HG03025 (cell line): ENCODE data around the gene ZNF536.
"Not testable (repeated sequence)": the region's sequence is repeated elsewhere in the genome, so short reads cannot be mapped to it uniquely, and the experiment has no call there.

Experiments
- ATAC-seq: cut with Tn5 transposase; IDR thresholded peaks from one replicate; pipeline ENCODE4 v1.9.1; 2021; ENCODE audit warnings: mild to moderate bottlenecking, moderate library complexity; ENCODE audit not compliant: unreplicated experiment, low FRiP score

ZNF536 gene

DNA sequence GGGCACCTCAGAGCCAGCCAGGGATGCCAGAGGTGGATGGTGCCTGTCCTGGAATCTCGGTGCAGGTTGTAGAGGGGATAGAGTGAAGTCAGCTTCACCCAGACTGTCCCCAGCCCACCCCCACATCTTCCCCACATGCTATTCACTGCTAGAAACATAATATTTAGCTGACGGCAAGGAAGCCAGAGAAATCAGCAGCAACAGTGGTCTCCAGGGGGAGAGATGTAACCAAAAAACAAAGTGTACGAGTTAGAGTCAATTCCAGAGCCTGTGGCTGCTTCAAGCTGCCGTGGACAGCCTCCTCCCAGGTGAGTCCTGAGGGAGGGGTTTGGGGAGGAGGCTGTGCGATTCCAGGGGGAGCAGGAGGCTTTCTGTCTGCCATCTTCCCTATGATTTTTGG is 97.6 kb downstream of the ZNF536 start:
- ATAC-seq, result no peak

DNA sequence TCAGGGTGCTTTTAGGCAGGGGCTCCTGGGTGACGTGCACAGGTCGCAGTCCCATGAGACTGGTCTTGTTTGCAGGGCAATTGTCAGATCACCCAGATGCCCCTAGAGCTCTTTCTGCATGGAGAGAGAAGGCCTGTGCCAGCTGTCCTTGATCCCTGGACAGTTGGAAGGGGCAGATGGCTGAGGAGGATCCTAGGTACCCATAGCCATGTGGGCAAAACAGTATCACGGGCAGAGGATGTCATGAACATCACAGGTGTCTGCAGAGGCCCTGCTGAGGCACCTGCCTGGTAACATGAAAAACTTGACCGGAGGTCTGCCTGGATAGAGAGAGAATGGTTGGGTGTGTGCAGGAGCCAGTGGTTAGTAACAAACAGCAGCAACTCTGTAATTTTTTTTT is 99.3 kb downstream of the ZNF536 start:
- no peak for ATAC-seq

DNA sequence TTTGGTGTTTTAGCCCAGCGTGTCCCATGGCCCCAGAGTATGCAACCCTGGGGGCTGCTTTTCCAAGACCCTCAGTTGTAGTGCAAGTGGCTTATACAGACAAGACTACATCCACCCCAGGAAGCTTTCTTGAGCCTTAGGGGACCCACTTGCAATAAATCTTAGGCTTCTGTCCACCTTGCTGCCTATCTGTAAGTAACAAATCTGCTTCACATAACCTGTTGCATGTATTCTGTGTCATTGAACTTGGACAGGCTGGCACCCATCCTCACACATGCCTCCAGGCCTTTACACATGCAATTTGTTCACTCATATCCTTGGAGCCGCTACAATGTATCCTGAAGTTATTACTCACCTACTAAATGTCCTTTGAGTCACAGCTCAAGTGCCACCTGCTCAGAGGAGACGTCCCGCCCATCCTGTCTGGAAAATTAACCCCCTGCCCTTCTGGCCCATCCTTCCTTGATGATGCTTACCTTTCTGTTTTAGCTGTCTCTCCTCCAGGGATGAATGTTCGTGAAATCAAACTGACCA is 101.2 kb downstream of the ZNF536 start:
- ATAC-seq, result no peak

DNA sequence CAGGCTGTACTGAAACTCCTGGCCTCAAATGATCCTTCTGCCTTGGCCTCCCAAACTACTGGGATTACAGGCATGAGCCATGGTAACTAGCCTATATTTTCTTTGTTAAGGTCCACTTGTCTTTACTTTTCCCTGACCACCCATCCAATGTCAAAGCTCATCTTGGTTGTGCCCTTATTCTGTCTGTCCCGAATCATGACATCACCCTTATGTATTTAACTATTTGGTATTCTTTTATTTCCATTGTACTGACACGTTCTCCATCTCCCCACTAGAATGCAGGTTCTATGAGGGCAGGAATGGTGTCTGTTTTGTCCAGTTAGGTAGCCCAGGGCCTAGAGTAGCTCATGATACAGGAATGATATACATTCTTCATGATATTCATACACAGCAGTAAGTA is 104.8 kb downstream of the ZNF536 start:
- ATAC-seq, result no peak

DNA sequence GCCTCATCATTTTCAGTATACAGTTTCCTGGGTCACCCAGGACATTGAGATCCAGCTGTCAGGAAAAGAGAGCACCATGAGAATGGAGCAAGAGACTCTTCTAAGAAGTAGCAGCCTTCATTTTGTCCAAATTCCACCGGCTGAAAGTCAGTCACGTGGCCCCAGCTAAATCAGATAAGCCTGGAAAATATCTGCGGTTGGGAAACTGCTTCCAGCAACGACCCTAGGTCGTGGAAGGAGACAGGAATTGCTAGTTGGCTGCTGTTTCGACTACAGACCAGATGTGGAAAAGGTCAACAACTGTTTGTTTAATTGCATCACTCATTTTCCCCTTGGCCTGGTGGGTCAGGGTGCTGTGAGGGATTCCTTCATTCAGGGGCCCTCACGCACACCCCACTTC is 107.0 kb downstream of the ZNF536 start:
- no peak for ATAC-seq

DNA sequence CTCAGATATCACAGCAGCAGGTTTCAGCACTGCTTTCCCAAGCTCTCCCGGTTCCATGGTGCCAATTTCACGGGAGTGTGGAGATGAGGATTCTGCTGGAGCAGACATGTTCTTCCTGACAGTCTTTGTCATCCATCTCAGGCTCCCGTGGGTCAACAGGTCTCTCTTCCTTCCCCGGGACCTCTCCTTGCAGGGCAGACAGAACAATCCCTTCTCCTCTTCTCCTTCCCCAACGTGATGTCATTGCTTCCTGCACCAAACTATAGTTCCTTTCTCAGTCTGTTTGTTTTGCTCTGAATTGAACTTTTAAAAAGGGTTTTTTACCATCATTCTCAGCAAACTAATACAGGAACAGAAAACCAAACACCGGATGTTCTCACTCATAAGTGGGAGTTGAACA is 107.9 kb downstream of the ZNF536 start:
- ATAC-seq, result no peak

DNA sequence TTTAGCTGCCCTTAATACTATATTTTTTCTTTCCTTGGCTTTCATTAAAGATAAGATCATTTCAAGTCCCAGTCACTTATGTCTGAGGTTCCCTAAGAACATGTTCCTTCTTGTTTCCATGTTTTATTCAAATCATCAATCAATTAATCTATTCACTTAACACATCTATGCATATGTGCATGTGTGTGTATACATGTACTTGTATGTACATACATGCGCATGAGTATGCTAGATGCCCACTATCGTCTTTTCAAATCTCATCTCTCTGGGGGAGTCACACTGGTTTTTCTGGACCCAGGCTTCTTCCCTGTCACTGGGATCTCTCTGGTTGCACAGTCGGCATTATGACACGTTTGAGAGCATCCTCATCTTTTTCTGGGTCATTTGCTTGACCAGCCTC is 108.9 kb downstream of the ZNF536 start:
- ATAC-seq, result no peak

DNA sequence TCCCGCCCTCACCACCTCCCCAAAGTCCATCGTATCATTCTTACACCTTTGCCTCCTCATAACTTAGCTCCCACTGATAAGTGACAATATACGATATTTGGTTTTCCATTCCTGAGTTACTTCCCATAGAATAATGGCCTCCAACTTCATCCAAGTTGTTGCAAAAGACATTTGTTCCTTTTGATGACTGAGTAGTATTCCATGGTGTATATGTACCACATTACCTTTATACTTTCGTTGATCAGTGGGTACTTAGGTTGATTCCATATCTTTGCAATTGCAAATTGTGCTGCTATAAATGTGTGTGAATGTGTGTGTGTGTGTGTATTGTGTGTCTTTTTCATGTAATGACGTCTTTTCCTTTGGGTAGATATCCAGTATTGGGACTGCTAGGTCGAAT is 109.6 kb downstream of the ZNF536 start:
- no peak for ATAC-seq

DNA sequence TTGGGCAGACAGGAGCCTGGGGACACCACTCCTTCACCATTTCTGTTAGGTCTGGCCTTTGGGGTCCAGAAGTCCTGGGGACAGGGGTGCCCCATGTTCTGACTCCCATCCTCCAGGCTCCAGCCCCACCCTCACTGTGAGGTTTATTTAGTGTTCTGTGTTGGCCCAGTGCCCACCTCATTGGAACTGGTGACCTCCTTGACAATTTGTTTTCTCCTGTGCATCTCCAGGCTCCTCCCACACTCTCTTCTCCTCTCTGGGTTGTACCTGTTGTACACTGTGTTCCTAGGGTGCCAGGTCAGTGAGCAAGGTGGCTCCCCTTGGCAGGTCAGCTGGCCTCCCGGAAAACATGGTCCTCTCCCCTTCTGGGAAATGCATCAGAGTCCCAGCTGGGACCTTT is 110.8 kb downstream of the ZNF536 start:
- ATAC-seq, result no peak

DNA sequence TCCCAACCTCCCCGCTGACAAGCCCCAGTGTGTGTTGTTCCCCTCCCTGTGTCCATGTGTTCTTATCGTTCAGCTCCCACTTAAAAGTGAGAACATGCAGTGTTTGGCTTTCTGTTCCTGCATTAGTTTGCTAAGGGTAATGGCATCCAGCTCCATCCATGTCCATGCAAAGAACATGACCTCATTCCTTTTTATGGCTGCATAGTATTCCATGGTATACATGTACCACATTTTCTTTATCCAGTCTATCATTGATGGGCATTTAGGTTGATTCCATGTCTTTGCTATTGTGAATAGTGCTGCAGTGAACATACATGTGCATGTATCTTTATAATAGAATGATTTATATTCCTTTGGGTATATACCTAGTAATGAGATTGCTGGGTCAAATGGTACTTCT is 114.1 kb downstream of the ZNF536 start:
- ATAC-seq, result not testable (repeated sequence)

DNA sequence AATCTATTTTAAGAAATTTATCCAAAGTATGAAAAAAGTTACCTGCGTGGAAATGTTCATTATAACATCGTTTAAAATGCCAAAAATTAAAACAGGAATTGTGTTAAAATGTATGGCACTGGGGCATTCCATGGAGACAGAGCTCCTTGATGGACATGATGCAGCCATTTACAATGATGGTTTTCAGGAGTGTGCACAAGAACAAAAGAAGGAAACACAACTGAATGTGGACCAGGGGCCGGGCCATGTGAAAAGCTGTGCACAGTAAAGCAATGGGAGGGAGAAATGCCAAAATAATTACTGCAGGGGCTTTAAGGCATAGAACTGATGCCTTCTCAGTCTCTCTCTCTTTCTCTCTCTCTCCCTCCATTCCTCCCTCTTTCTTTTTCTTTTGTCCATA is 115.0 kb downstream of the ZNF536 start:
- no peak for ATAC-seq

DNA sequence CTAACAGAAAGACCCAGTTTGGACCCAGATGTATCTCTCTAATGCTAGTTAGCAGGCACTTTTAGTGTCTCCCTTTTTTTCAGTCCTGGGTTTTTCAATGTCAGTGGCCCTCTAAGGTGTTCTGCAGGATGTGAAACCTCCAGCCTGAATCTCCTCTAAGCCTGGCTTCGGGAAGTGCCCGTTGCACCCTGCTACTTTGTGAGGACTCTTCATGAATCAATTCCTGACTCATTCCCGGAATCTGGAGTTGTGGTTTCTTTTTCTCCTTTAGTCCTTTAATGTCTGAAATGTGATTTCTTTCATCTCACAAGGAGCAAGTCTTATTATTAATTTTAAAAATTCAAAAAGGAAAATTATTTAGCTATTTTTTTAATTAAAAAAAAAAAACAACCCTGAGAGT is 116.0 kb downstream of the ZNF536 start:
- no peak for ATAC-seq

DNA sequence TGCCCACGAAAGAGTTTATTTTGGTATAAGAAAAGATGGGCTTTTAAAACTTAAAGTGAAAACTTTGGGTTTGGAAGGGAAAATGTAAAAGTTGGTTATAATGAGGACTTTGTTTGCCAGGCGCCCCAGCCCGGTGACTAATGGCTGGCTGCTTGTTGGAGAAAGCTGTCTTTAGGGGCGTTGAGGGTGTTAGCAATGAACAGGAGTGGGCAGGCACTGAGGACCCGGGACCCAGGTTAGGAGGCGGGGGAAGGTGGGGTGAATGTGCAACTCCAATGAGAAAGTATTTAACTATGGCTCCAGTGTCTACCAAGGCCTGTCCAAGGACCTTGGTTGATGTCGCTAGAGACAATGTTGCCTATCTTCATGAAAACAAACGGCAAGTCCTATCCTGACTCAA is 118.6 kb downstream of the ZNF536 start:
- no peak for ATAC-seq

DNA sequence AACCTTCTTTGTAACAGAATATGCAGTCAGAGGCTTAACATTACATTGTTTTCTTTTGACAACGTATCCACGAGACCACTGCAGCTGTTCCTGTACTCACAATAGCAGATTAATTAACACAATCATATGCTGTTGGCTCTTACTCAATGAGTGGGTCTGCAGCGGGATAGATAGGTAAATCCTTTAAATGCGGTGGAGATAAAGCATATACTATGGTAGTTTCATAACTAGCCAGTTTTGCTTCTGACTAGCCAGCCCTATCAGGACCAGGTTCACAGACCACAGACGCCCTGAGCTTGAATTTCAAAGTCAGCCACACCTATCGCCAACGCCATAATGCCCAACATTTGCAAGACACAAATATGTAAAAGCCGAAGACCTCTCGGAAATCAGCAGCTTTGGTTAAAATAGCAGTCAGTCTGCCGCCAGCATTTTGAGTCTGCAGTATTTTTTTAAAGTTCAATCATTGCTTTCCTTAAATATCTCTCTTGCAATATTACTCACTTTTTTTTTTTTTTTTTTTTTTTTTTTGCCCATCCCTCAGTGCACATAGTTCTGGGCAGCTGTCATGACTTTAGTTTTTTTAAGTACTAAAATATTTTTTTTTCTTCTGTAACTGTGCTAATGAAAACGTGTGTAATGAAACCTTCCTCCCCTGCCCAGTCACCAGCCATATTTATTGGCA is 120.5 kb downstream of the ZNF536 start:
- ATAC-seq, result no peak

DNA sequence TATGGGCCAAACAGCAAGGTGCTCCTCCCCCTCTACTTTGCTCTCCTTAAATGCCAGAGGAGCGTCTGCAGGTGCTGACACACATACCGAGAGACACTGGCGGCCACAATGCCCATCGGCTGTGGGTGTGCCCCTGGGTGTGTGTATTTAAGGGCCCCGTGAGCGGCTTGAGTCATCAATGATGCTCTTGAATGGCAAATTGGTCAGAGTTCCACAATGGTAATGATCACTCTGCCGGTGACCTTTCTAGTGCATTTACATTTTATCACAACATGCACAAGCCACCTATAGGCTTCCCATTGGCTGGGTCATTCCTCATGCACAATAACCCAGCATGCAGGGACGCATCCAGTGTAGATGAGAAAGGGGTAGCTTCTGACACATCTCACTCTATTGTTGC is 124.8 kb downstream of the ZNF536 start:
- no peak for ATAC-seq

DNA sequence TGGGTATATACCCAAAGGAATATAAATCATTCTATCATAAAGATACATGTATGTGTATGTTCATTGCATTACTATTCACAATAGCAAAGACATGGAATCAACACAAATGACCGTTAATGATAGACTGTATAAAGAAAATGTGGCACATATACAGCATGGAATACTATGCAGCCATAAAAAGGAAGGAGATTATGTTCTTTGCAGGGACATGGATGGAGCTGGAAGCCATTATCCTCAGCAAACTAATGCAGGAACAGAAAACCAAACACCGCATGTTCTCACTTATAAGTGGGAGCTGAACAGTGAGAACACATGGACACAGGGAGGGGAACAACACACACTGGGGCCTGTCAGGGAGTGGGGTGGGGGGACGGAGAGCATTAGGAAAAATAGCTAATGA is 125.9 kb downstream of the ZNF536 start:
- not testable (repeated sequence) for ATAC-seq

DNA sequence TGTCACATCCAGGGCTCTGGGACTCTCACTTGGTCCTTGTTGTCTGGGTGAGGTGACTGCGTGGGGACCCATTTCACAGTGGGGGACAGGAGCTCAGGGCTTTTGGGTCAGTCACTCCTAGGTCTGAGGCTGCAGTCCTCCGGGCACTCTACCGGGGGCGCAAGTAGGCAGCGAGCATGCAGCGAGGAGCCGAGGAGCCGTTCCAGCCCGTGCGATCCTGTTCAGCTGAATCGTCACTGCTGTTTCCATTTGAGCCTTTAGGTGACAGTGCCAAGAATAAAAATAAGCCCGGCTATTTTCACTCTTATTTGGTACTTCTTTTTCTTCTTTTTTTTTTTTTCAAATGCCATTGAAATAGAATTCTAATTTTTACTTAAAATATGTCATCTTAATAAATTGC is 126.5 kb downstream of the ZNF536 start:
- ATAC-seq, result no peak

DNA sequence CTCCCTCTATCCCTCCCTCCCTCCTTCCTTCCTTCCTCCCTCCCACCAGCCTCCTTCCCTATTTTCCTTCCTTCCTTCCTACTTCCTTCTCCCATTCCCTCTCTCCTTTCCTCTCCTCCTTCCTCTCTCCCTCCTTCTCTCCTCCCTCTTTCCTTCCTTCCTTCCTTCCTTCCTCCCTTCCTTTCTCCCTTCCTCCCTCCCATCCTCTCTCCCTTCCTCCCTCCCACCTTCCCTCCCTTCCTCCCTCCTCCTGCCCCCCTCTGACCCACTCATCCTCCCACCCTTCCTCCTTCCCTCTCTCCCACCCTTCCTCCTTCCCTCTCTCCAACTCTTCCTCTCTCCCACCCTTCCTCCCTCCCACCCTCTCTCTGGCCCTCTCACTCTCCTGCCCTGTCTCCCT is 132.1 kb downstream of the ZNF536 start:
- no peak for ATAC-seq

DNA sequence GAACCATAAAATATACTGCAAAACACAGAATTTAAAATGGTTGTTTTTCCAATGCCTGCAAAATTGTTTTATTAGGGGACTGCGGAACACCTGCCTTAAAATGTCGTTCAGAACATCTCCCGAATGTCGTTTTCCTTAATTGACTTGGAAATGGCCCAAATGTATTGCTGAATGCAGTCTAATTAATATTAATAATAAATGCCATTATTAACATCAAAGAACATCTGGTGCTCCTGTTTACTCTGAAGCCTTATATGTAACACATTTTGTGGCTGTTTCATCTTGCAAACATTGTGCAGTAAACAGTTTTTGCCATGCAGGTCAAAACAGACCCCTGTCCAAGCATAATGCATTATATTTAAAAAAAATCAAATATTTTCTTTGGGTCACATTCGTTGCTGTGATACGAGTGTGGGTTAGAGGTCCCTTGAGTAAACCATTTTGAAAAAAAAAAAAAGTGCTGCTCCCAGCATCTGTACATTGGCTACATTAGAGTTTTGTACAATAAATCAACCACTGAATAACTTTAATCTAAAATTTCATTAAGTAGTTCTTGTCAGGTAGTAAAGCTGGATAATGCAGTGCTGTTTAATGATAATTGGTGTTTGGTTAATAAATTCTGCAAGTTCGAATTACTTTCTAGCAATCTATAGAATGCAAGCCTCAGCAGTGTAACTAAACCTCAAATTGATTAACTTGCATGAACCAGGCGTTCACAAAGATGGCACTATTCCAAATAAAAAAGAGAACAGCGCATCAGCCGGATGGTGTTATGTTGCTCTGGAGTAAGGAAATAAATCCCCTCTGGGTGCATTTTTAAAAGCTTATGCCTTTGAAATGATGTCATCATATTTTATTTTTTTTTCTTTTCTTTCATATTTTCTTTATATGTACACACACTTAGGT is 140.2 kb downstream of the ZNF536 start:
- no peak for ATAC-seq

DNA sequence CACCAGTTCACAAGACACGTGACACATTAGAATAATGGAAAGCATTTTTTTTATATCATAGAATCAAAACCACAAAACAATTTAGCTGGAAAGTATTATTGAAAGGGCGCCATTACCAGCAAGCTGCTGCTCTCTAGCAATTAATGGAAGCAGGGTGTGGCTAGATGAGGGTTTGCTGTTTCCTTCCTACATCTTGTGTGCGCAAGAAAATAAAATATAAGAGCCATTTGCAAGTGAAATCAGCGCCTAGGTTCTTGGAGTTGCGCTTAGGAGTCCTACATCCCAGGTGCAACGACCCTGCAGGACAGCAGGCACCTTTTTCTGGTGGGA is 140.9 kb downstream of the ZNF536 start:
- no peak for ATAC-seq

DNA sequence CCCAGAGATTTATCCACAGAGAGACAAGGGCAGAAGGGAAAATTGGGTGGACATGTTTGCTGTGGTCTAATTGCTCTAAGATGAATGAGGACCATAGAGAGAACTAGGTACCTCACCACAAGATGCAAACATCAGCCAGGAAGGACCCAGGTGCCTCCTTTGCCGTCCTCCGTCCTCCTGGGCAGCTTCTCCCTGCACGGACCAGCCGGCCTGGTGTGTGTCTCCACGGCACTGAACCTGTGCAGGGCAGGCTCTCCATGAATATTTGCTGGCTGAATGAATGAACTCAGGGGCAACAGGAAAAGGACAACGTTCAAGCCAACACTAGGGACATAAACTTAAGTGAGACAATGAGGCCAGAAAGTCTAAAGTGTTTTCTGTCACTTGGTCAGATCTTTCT is 143.9 kb downstream of the ZNF536 start:
- ATAC-seq, result no peak

DNA sequence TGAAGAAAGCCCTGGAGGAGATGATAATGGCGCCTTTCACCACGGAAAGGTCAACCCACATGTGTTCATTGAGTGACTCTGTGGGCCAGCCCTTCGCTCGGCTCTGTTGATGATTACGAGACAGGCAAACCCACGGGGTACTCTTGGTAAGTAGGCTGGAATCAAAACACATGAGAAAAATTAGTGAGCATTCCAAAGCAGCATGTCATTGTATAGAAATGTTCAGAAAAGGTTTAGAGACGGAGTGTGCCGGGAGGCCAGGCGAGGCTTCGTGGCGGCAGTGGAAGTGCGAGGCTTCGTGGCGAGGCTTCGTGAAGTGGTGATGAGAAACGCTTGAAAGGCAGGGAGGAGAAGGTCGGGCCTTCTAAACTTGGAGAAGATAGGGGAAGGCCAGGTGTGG is 144.3 kb downstream of the ZNF536 start:
- ATAC-seq, result no peak
